Nephron progenitor cell (in vitro differentiated cells): ENCODE results near the gene NOTCH4.

ENCODE experiments used
- DNase-seq: peaks from one replicate; pipeline ENCODE4 v3.0.0; 2021
- H3K27ac Mint-ChIP-seq: 2 replicates; pipeline ENCODE4 v1.8.0; 2021; ENCODE audit warnings: mild to moderate bottlenecking, moderate library complexity, mixed read lengths
- H3K27me3 Mint-ChIP-seq: 2 replicates; pipeline ENCODE4 v1.8.0; 2021; ENCODE audit warnings: mild to moderate bottlenecking, low read depth, mixed read lengths; ENCODE audit not compliant: poor library complexity
- H3K36me3 Mint-ChIP-seq: 2 replicates; pipeline ENCODE4 v1.8.0; 2021; ENCODE audit warnings: low read depth, mixed read lengths
- H3K4me1 Mint-ChIP-seq: 2 replicates; pipeline ENCODE4 v1.8.0; 2021; ENCODE audit warnings: mixed read lengths
- H3K4me3 Mint-ChIP-seq: 2 replicates; pipeline ENCODE4 v1.8.0; 2021; ENCODE audit warnings: mild to moderate bottlenecking, moderate library complexity, mixed read lengths
- H3K9me3 Mint-ChIP-seq: 2 replicates; pipeline ENCODE4 v1.8.0; 2021; ENCODE audit warnings: mild to moderate bottlenecking, moderate library complexity, mixed read lengths
- CTCF ChIP-seq: fragments of 200-600 bp; sonication (generic); IDR thresholded peaks from 2 replicates; pipeline ENCODE4 v1.5.0; 2021; ENCODE audit warnings: antibody characterized with exemption

The NOTCH4 gene

GRCh38 chr6:32181148-32181702, 42.6 kb downstream of the NOTCH4 start:
- DNase-seq: no peak
- Mint-ChIP-seq H3K27ac (peak overlapping the region; percentile 64), H3K4me3 (peak overlapping the region; percentile 93), H3K9me3 (no peaks in the 10 kb centered on the region), H3K27me3 (no peaks in the 10 kb centered on the region), H3K36me3 (peaks cover 32% of the 10 kb centered on the region), H3K4me1 (peaks cover 61% of the 10 kb centered on the region)
- TF ChIP-seq CTCF: no peak

- Mint-ChIP-seq H3K27me3 (no peaks in the 10 kb centered on the region), H3K4me3 (peak overlapping the region; percentile 93), H3K9me3 (no peaks in the 10 kb centered on the region), H3K36me3 (peaks cover 23% of the 10 kb centered on the region), H3K27ac (peak overlapping the region; percentile 73), H3K4me1 (peaks cover 56% of the 10 kb centered on the region)
- DNase-seq: no peak
- TF ChIP-seq CTCF: no peak
Observed at GRCh38 chr6:32179766-32180405, 44.0 kb downstream of the NOTCH4 start.

- DNase-seq: no peak
- Mint-ChIP-seq H3K4me3 (peak overlapping the region; percentile 93), H3K27me3 (no peaks in the 10 kb centered on the region), H3K9me3 (no peaks in the 10 kb centered on the region), H3K36me3 (peaks cover 23% of the 10 kb centered on the region), H3K4me1 (peaks cover 67% of the 10 kb centered on the region), H3K27ac (peak overlapping the region; percentile 90)
- TF ChIP-seq CTCF: no peak
Observed at GRCh38 chr6:32178547-32179440, 45.1 kb downstream of the NOTCH4 start.

GRCh38 chr6:32177788-32178546, 45.9 kb downstream of the NOTCH4 start, which contains the start of gene RNF5:
RNF5 (plus strand) TSS chr6:32178405; CDS start chr6:32178512, 107 bp downstream.
- H3K36me3 Mint-ChIP-seq: peaks cover 23% of the 10 kb centered on the region
- no peak for TF ChIP-seq CTCF
- H3K27ac Mint-ChIP-seq: peak within 1 kb of the TSS; percentile 90
- no peaks in the 10 kb centered on the region for H3K27me3 Mint-ChIP-seq
- peaks cover 75% of the 10 kb centered on the region for H3K4me1 Mint-ChIP-seq
- no peaks in the 10 kb centered on the region for H3K9me3 Mint-ChIP-seq
- DNase-seq: peak; percentile 89
- H3K4me3 Mint-ChIP-seq: peak within 1 kb of the TSS; percentile 93

- Mint-ChIP-seq H3K4me1 (peaks cover 80% of the 10 kb centered on the region), H3K27ac (peak overlapping the region; percentile 90), H3K27me3 (no peaks in the 10 kb centered on the region), H3K36me3 (peaks cover 23% of the 10 kb centered on the region), H3K9me3 (no peaks in the 10 kb centered on the region), H3K4me3 (peak overlapping the region; percentile 93)
- peak; percentile 46 for DNase-seq
- no peak for TF ChIP-seq CTCF
Observed at GRCh38 chr6:32177183-32177787, 46.6 kb downstream of the NOTCH4 start.
